HL-60/S4 (cell line): ENCODE results near the gene NDUFB5.
"Not testable (repeated sequence)": the region's sequence is repeated elsewhere in the genome, so short reads cannot be mapped to it uniquely, and the experiment has no call there.

ENCODE experiments used
- in situ Hi-C: fragments of 300-500 bp; cut with MboI; formaldehyde crosslinking; loops from 2 replicates; pipeline ENCODE4 v1.14.3; 2022; ENCODE audit warnings: low sequenced_read_pairs

The NDUFB5 gene

DNA sequence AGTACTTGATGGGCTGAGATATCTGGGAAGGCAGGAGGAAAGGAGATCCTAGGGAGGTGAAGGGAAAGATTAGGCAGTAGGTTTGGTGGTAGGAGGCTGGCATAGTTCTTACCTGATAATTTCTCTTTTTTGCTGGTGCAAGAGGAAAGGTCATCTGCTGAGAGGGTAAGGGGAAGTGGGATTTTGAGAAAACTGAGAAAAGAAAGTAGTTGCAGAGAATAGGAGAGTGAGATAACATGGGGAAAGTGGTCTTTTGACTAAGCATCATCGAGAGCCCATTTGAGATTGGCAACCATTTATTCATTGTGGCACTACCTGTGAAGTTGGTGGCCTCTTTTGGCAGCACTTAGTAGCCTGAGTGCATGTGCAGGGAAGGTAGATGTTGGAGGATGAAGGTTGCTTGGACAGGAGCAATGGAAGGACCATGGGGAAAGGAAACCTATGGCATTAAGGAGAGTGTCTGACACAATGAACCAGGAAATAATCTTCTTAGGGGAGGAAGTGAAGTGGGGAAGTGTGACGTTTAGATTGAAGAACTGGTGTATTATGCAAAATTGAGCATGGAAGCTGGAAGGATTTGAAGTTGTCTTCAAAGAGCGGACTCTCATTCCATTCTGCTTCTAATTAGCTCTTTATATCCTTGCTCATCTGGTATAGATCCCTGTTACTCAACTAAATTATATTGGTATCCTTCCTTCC is 26.3 kb downstream of the NDUFB5 start:
- in situ Hi-C loops, result no loop called here

DNA sequence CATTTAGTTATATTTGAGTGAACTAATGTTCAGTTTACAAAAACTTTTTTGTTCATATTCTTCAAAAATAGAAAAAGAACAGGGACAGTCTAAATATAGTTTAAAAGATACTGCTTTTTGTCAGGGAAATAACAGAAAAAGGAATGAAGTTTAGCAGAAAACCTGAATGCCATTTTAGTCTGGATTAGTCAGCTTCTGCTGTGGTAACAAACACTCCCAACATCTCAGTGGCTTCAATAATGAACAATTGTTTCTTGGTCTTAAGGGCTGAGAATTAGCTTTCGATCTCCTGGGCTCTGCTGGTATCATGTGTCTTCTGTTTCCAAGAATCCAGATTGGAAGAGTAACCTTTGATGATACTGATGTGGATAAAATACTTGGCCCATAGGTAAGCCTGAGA is 35.9 kb downstream of the NDUFB5 start:
- in situ Hi-C loops, result no loop called here

DNA sequence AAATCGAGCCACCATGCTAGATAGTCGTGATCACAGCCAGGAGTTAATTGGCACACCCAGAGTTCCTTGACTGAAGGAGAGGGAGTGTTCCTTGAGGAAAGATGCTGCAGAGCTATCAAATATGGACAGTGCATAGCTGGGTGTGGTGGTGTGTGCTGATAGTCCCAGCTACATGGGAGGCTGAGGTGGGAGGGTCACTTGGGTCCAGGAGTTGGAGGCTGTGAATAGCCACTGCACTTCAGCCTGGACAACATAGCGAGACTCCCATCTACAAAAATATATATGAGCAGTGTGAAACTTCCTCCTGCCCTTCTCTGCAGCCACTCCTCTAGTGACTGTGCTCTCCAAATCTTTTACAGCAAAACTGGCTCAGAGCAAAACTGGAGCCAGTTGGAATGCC is 38.3 kb downstream of the NDUFB5 start:
- in situ Hi-C loops, result no loop called here

DNA sequence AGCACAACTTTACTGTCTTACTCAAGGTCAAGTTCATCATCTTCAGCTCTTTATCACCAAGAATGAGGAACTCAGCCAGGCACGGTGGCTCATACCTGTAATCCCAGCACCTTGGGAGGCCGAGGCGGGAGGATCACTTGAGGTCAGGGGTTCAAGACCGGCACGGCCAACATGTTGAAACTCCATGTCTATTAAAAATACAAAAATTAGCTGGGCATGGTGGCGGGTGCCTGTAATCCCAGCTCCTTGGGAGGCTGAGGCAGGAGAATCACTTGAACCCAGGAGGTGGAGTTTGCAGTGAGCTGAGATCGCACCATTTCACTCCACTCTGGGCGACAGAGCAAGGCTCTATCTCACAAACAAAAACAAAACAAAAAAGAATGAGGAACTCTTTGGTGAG is 39.2 kb downstream of the NDUFB5 start:
- in situ Hi-C loops, result not testable (repeated sequence)

DNA sequence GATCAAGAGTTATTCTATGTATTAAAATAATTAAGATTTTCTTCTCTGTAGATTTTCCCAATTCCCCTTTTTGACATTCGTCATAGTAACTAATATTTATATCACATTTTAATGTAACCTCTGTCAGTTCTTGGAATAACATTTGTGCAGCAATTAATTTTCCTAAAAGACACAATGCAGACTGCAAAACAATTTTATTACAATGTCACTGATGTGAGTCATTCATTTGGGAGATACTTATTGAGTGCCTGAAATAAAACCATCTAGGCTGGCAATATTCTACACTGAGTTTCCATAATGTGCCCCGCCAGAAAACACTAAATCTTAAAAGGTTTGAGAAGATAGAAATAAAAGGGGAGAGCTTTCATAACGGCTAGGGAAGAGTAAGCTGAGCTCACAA is 41.6 kb downstream of the NDUFB5 start:
- in situ Hi-C loops, result no loop called here

DNA sequence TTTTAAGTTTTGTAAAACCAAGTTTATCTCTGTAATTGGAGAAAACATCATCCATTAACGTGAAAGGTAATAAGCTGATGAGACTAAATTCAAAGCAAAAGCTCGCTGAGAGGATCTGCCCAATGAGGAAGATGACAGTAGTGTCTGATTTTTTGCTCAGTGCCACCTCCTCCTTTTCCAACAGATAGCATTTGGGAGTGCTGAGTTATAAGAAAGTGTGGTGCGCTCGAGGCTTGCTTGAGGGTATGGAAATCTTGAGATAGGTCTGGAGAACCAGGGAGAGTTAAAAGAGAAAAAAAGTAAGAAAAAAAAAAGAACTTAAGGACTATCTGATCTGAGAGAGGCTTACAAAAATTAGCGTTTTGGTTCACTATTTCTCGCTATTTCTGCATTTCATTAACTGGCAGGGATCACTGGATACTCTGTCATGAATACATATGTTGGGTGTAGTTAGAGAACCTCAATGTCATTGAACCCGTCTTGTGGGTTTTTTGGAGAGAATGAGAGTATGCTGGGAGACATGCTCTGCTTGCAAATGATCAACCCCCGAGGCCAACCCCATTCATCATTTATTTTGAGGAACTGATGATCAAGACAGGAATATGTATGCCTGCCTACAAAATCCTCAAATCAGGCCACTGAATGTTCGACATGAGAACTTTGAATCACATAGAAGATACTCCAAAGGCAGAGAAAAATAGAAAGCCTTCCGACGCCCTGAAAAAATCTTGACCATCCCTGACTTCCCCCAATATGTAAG is 47.3 kb downstream of the NDUFB5 start:
- in situ Hi-C loops, result no loop called here

DNA sequence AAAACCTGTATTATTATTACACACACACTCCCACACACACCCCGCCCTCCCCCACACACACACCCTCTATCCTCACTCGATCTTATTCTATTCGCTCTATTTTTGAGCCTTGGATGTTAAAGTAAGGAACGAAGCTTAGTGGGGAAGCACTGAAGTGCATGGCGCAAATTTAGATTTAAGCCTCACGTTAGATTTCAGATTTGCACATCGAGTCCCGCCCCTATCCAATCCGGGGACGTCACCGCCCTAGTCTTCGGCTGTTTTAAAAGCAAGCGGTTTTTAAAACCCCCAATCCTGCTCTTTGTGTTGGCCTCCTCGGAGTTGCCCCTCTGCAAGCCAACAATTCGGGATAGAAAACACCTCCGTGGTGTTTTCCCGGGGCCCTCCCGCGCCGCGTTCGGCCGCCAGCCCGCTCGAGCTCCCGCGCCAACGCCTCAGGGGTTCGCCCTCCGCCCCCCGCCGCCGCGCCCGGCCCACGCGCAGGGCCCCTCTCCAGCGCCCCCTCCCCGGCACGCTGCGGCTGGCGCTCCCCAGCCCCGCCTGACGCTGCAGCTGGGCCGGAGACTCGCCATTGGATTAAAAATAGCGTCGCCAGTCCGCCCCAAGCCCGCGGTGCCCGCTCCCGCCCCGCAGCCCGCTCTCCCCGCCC is 48.0 kb downstream of the NDUFB5 start, which contains the start of gene USP13:
USP13 (plus strand) TSS at position 594 of the 649 bp plus-strand sequence. CDS start 186 bp downstream, outside the sequence.
- in situ Hi-C loops, result no loop called here

DNA sequence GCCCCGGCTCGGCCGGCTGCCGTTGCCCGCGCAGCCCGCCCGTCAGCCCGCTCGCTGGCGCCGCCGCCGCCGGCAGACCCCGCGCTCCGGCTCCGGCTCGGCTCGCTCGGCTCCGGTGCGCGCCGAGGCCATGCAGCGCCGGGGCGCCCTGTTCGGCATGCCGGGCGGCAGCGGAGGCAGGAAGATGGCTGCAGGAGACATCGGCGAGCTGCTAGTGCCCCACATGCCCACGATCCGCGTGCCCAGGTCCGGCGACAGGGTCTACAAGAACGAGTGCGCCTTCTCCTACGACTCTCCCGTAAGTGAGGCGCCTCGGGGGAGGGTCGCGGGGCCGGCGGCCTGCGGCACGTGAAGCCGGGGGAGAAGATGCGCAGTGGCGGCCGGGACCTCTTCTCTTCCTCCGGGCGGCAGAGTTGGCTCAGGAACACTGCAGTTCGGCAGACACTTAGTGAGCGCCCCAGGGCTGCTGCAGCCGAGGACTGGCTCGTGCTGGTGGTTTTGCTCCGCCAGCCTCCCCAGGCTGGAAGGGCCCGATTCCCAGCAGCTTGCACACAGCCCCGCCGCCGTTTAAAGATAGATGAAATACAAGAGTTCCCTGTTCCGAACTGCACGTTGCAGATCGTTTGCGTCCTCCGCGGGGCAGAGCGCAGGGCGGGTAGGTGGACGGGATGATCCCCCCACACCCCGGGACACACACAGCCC is 48.7 kb downstream of the NDUFB5 start:
- in situ Hi-C loops, result no loop called here

DNA sequence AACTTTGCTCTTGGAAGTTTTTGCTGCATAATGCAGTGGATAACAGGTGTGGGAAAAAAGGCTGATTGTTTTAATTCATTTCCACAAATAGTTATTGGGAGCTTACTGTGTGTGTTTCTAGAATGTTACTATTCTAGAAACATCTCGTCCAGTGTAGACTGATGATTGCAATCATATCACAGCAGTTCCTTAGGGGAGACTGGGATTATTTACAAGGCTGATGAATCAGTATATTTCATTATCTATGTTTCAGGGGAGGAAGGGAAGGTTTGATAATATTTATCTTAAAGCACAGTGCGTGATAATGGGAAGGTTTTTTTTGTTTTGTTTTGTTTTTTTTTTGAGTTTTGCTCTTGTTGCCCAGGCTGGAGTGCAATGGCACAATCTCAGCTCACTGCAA is 50.6 kb downstream of the NDUFB5 start:
- in situ Hi-C loops, result no loop called here

DNA sequence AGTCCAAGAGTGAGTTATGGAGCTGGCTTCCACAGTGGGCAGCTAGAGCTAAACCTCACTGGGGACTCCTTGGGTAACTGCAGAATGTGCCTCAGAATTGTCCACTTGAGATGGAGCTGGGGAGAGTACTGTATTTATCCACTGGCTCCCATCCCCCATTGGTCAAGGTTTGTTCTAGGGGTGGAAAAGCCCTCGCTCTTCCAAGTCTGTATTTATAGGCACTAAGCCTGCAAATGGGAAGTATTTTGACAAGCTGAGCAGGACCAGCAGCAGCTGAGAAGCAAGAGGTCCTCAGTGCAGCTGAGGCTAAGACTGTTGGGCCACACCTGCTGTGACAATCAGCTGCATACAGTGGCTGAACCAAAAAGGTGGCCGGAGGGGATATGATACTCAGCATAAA is 54.0 kb downstream of the NDUFB5 start:
- in situ Hi-C loops, result no loop called here

DNA sequence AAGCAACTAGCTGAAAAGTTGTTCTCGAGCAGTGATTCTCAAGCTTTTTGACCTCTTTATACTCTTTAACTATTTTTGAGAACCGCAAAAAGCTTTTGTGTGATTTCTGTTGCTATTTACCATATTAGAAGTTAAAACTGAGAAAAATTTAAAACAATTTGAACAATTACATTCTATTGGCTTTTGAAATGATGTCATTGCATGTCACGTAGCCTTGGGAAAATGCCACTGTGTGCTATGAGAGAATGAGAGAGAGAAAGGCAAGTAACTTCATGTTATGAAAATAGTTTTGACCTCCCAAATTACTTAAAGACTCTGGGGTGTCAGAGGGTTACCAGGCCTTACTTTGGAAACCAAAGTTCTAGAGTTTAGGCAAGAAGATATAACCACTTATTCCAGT is 56.3 kb downstream of the NDUFB5 start:
- in situ Hi-C loops, result no loop called here

DNA sequence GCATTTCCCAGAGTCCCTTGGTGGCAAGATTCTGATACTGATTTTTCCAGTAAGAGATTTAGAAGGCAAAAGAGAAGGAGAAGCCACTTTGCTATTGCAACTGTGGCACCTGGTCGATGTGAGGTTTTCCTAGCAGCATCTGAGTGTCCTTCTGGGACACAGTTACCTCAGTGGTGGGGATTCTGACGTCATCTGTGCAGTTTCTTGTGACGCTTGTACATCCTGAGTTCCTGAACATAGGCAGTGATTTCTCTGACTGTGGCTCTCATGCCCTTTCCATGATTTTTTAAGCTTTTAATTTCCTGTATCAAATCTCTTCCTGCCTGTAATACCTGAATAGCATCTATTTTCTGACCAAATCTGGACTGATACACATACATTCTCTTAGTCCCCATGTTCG is 57.2 kb downstream of the NDUFB5 start:
- in situ Hi-C loops, result no loop called here

DNA sequence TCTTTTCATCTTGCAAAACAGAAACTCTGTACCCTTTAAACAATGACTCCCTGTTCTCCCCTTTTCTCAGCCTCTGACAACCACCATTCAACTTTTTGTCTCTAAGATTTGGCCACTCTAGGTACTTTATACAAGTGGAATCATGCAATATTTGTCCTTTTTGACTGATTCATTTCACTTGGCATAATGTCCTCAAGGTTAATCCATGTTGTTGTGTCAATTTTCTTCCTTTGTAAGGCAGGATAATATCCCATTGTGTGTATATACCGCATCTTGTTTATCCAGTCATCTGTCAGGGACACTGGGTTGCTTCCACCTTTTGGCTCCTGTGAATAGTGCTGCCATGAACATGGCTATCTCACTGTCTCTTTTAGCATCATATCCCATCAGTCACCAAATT is 58.5 kb downstream of the NDUFB5 start:
- in situ Hi-C loops, result no loop called here

DNA sequence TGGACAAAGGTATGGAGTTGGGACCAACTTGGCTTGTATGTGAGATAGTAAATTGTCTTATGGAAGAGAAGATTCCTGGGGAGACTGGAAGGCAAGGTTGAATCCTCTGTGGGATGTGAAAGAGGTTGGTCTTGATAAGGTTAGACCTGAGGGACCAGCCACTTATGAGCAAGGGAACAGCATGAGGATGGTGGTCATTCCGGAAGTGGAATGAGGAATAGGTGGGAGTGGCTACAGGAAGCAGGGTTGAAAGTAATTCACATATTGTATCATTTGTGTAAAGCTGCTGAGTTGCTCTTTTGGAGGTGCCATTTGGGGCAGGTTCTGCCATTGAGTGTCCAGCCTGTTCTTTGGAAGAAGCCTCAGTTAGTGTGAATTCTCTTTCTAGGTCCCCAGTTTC is 61.4 kb downstream of the NDUFB5 start:
- in situ Hi-C loops, result no loop called here

DNA sequence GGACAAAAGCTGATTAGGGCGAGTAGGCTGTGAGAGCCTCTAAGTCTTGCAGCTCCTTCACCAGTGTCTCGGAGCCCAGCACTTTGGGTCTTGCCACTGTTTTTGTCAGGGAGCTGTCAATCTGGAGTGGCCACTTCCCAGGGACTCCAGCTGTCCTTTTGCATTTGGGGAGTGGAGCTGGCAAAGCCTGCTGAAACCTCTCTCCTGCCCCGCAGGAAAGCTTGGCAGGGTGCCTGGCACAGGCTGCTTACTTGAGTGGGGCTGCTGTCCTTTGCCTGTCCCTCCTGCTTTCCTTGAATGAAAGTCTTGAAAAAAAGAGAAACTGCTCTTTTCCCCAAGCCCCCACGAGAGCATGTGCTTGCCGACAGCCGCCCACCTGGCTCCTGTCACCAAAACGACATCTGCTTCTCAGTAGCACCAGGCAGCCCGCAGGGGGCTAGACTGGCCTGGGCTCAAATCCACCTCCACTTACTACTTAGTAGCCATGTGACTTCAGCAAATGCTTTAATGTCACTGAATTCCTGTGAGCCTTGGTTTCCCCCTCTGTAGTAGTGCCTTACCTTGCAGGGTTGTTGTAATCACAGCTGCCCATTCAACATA is 61.9 kb downstream of the NDUFB5 start:
- in situ Hi-C loops, result no loop called here

DNA sequence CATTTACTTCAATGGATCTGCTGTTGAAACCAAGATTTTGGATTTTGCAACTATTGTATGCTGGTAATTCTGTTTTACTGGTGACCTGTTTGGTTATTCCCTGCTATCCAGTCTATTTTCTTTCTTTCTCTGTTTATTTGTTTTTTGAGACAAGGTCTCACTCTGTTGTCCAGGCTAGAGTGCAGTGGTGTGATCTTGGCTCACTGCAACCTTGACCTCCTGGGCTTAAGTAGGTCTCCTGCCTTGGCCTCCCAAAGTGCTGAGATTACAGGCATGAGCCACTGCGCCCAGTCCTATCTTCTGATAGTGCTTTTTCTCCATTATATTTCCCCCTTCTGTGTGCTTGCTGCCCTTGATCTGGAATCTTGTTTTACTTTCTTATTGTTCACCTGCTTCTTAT is 63.8 kb downstream of the NDUFB5 start:
- in situ Hi-C loops, result no loop called here

DNA sequence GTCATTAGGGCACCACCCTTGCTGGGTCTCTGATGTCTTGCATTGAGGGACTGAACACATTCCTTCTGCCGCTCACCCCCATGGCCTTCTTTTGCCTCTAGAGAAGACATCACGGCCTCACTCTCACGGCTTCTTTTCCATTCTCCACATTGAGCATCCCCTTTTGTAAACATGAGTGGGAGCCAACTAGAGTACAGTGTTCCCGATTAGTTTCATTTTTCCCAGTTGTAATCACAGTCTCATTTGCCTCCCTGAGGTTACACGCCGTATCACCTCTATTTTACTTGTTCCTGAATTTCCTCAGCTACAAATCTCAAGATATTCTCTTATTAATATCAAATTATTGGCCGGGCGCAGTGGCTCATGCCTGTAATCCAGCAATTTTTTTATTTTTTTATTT is 65.7 kb downstream of the NDUFB5 start:
- in situ Hi-C loops, result no loop called here

DNA sequence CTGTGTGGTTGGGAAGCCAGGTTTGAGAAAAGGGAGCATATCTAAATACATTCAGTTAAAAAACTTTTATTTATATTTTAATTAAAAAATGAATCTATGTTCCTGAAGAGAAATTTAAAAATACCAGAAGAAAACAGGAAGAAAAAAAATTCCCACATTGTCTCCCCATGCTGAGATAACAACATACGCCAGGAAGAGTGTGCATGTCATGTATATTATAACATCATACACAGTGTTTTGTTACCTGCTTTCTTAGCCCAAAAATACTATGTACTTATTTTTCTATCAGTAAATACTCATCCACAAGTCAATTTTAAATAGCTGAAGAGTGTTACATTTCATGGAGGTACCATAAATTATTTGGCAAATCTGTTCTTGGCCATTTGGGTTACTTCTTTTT is 66.7 kb downstream of the NDUFB5 start:
- in situ Hi-C loops, result no loop called here

DNA sequence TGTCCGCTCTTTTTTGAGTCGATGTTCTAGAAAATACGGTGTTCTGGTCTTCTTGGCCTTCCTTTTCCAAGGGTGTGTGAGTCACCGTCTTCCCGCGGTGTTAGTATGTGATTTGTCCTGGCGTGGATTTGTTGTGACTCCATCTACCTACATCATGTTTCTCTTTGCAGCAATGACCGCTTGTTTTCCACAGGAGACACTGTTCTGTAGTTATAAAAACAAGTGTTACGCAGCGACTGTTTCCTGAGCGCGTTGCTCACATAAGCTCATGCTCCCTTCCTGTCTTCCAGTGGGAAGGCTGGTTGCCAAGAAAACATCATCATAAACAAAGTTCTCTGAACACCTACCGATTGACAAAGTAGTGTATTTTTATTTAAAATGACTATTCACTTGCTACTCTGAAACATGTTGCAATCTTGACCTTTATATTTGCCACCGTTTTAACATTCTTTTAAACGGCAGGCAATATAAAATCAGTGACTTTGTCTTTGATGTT is 67.2 kb downstream of the NDUFB5 start:
- in situ Hi-C loops, result no loop called here

DNA sequence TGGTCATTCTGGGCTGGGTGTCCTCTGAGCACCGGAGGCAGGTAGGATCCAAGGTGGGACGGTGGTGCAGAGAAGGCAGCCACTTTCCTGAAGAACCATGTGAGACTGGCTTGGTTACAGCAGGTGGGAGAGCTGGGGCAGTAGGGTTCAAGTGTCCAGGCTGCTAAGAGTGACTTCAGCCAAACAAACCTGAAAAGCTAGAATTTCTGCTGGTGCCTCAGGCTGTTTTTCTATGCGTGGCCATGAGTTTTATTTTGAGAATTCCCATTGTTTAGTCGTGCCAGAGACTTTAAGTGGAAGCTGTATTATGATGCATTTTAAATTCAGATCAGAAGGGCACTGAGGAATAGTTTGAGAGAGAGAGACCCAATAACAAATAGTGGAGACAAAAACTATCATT is 68.3 kb downstream of the NDUFB5 start:
- in situ Hi-C loops, result no loop called here

DNA sequence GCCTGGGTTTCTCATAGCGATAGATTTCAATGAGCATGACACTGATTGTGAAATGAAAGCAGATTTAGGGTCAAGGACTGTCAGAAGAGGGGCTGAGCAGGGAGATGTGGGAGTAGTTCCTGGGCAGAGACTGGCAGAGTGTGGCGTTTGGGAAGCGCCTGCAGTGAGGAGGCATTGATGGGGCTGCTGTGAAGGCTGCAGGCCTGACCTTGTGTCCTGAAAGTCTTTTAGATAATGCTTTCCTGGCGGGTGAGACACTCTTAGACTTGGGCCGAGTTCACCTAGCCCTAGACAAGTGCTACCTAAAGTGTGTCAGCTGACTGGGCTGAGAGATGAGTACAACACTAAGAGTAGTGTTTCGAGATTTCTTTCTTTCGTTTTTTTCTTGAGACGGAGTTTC is 68.9 kb downstream of the NDUFB5 start:
- in situ Hi-C loops, result no loop called here
